Small intestine (tissue), 16 donors: Measurements from ENCODE around the gene PVR. TPM values are rescaled to one million over a fixed set of nuclear protein-coding genes. Genes with fewer than 3 reads are reported as not detected.

Experiments
- DNase-seq, 2 donors: peaks; one replicate each; pipeline versions ENCODE4 v3.0.0 to v3.0.0-alpha.2; 2013
- FAIRE-seq: peaks from 2 replicates; lab custom pipeline; 2012; peaks lifted over from hg19 to GRCh38; lab: Jason Lieb, UNC
- H3K27ac ChIP-seq, 3 donors: one replicate each; pipeline ENCODE4 v1.5.1; 2013; ENCODE audit warnings: low read length in 2 of 3, mild to moderate bottlenecking in 2 of 3, control low read depth in 1 of 3, inconsistent platforms in 1 of 3, low read depth in 1 of 3, moderate library complexity in 1 of 3
- H3K27me3 ChIP-seq, 3 donors: one replicate each; pipeline ENCODE4 v1.6.1; 2013; ENCODE audit warnings: low read length in 3 of 3, inconsistent platforms in 1 of 3; ENCODE audit not compliant: control insufficient read depth in 3 of 3, insufficient read depth in 3 of 3
- H3K36me3 ChIP-seq, 3 donors: one replicate each; pipeline ENCODE4 v1.6.1; 2013; ENCODE audit warnings: low read length in 3 of 3, inconsistent platforms in 1 of 3, low read depth in 1 of 3, mild to moderate bottlenecking in 1 of 3, moderate library complexity in 1 of 3; ENCODE audit not compliant: control insufficient read depth in 3 of 3, insufficient read depth in 2 of 3
- H3K4me1 ChIP-seq, 3 donors: one replicate each; pipeline ENCODE4 v1.6.1; 2013; ENCODE audit warnings: low read length in 2 of 3, inconsistent platforms in 1 of 3, low read depth in 1 of 3, mild to moderate bottlenecking in 1 of 3, moderate library complexity in 1 of 3; ENCODE audit not compliant: control insufficient read depth in 3 of 3, insufficient read depth in 2 of 3
- H3K4me3 ChIP-seq, 3 donors: one replicate each; pipeline ENCODE4 v1.5.1; 2013; ENCODE audit warnings: low read length in 3 of 3, control low read depth in 1 of 3, inconsistent platforms in 1 of 3, low read depth in 1 of 3, mild to moderate bottlenecking in 1 of 3, moderate library complexity in 1 of 3
- H3K9me3 ChIP-seq, 2 donors: one replicate each; pipeline ENCODE4 v1.6.1; 2013; ENCODE audit warnings: low read depth in 1 of 2, low read length in 1 of 2; ENCODE audit not compliant: control insufficient read depth in 2 of 2, insufficient read depth in 1 of 2
- WGBS, 3 donors: extraction: QIAGEN DNeasy Blood & Tissue Kit; methylation state at CpG; one replicate each; pipeline ENCODE4 v1.1.7; 2013; 5-methylcytosine and 5-hydroxymethylcytosine counted together
- long read RNA-seq, 10 donors: transcript quantifications; one replicate each; lab custom pipeline, GENCODE V29; 2026
- polyA plus RNA-seq, 4 donors: library from polyadenylated mRNA; stranded (reverse) in 3 of 4; unstranded in 1 of 4; fragments of 200-250 nt in 3 of 4; fragments of 120-200 nt in 1 of 4; gene quantifications; one replicate each; pipeline versions ENCODE4 v1.2.1 to v1.2.3, GENCODE V29; 2013
- donor health status: healthy with polysubstance abuse.
- donor health status: control.
- donor health status: control.
- donor health status: Bipolar disorder and iron deficiency.
- donor health status: healthy.

Gene PVR, protein sequence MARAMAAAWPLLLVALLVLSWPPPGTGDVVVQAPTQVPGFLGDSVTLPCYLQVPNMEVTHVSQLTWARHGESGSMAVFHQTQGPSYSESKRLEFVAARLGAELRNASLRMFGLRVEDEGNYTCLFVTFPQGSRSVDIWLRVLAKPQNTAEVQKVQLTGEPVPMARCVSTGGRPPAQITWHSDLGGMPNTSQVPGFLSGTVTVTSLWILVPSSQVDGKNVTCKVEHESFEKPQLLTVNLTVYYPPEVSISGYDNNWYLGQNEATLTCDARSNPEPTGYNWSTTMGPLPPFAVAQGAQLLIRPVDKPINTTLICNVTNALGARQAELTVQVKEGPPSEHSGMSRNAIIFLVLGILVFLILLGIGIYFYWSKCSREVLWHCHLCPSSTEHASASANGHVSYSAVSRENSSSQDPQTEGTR
- polyA plus RNA-seq, result 10 to 100 TPM; 19.9 to 96.6 (median 24.1) TPM
- long read RNA-seq, donor 1, transcript PVR-205 (8 exons, 3,325 nt), result major isoform, 14 of 30 reads
- long read RNA-seq, donor 1, partial matches to known transcripts, result 13 of 30 reads
- long read RNA-seq, donor 1, other reads (novel, unspliced or antisense), result 0 of 30 reads
- long read RNA-seq, donor 2, partial matches to known transcripts, result 0 of 5 reads
- long read RNA-seq, donor 2, other reads (novel, unspliced or antisense), result 0 of 5 reads
- long read RNA-seq, donor 3, partial matches to known transcripts, result 0 of 2 reads
- long read RNA-seq, donor 3, other reads (novel, unspliced or antisense), result 0 of 2 reads
- long read RNA-seq, donor 4, partial matches to known transcripts, result 0 of 1 reads
- long read RNA-seq, donor 4, other reads (novel, unspliced or antisense), result 0 of 1 reads
- long read RNA-seq, donor 5, result 0 reads
- long read RNA-seq, donor 6, transcript PVR-205 (8 exons, 3,325 nt), result major isoform, 10 of 43 reads
- long read RNA-seq, donor 6, partial matches to known transcripts, result 31 of 43 reads
- long read RNA-seq, donor 6, other reads (novel, unspliced or antisense), result 0 of 43 reads
- long read RNA-seq, donor 7, partial matches to known transcripts, result 0 of 3 reads
- long read RNA-seq, donor 7, other reads (novel, unspliced or antisense), result 0 of 3 reads
- long read RNA-seq, donor 8, result 0 reads
- long read RNA-seq, donor 9, partial matches to known transcripts, result 6 of 7 reads
- long read RNA-seq, donor 9, other reads (novel, unspliced or antisense), result 0 of 7 reads
- long read RNA-seq, donor 10, partial matches to known transcripts, result 0 of 9 reads
- long read RNA-seq, donor 10, other reads (novel, unspliced or antisense), result 0 of 9 reads

DNA sequence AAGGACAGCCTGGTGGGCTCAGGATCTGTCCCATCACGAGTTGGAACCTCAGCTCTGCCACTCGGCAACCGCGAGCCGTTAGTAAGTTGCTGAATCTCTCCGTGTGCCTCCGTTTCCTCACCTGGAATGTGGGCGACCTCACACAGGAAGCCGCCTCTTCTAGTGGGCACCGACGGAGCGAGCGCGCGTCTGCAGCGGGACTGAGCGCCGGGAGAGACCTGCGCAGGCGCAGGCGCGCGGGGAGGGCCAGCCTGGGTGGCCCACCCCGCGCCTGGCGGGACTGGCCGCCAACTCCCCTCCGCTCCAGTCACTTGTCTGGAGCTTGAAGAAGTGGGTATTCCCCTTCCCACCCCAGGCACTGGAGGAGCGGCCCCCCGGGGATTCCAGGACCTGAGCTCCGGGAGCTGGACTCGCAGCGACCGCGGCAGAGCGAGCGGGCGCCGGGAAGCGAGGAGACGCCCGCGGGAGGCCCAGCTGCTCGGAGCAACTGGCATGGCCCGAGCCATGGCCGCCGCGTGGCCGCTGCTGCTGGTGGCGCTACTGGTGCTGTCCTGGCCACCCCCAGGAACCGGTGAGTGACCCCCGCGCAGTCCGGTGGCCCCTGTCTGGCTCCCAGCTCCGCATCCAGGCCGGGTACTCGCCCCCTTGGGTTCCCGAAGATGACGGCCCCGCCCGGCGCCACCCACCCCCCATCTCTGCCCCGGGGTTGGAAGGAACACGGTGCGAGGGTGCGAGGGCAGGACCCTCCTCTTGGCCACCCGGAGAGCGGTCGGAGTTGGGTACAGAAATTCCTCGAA lies at the start of gene PVR:
Gene PVR (plus strand): TSS at position 306 of the 797 bp plus-strand sequence. CDS start 187 bp downstream, at position 493.
- DNase-seq (peak; percentile 78 to 92), FAIRE-seq (no peak)
- Histone ChIP-seq H3K36me3 (peaks cover 0 to 30% (median 0%) of the 10 kb centered on the region in 3 donors), H3K4me3 (peak within 1 kb of the TSS; percentile 75 to 94 (median 88)), H3K4me1 (peaks cover 0 to 52% (median 0%) of the 10 kb centered on the region in 3 donors), H3K27ac (peak within 1 kb of the TSS; percentile 73 to 97 (median 88)), H3K27me3 (no peaks in the 10 kb centered on the region), H3K9me3 (no peaks in the 10 kb centered on the region)
- 1% methylated on average over 61 to 70 of the region's 70 CpGs for WGBS, 3 donors

DNA sequence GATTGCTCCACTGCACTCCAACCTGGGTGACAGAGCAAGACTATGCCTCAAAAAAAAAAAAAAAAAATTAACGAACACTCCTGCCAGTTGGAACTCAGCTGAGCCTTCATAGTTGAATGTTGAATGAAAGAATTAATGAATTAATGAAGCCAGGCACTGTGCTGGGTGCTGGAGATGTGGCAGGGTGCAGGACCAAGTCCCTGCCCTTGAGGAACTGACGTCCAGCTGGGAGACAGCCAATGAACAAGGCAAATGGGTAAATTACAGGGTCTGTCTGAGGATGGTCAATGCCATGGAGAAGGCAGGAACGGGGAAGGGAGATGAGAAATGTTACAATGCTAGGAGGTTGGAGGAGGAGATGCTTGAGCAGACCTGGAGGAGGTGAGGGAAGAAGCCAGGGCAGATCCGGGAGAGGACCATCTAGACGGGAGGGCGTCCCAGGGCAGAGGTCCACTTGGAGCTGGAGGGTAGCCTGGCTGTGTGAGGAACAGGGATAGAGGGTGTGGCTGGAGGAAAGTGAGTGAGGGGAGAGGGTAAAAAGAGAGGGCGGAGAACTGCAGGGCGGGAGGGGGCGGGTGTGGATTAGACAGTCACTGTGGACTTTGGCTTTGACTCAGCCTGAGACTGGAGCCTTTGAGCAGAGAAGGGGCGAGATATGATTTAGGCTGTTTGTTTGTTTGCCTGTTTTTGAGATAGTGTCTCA lies 47.1 kb upstream of the PVR start:
- Histone ChIP-seq H3K9me3 (peaks cover 0 to 14% of the 10 kb centered on the region in 2 donors), H3K36me3 (no peaks in the 10 kb centered on the region), H3K4me1 (peaks cover 0 to 67% (median 12%) of the 10 kb centered on the region in 3 donors), H3K27ac (peak overlapping the region; percentile 62 to 87 (median 85)), H3K4me3 (no peak overlapping the region), H3K27me3 (no peaks in the 10 kb centered on the region)
- peak; percentile 92 to 95 for DNase-seq
- FAIRE-seq, result no peak
- WGBS, 3 donors, result 22 to 61% (median 26%) methylated on average over 10 of the region's 10 CpGs

DNA sequence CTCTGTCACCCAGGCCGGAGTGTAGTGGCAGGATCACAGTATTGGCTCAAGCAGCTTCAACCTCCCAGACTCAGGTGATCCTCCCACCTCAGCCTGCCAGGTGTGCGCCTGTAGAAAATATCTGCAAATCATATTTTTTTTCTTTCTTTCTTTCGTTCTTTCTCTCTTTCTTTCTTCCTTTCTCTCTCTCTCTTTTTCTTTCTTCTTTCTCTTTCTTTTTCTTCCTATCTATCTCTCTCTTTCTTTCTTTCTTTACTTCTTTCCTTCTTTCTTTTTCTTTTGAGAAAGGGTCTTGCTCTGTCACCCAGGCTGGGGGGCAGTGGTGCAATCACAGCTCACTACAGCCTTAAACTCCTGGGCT lies 46.6 kb upstream of the PVR start:
- 20 to 64% (median 36%) methylated on average over 3 of the region's 3 CpGs for WGBS, 3 donors
- no peaks in the 10 kb centered on the region for H3K36me3 ChIP-seq
- H3K27me3 ChIP-seq, result no peaks in the 10 kb centered on the region
- no peak for DNase-seq
- H3K4me3 ChIP-seq, result no peak overlapping the region
- FAIRE-seq, result no peak
- H3K9me3 ChIP-seq, result peaks cover 0 to 12% of the 10 kb centered on the region in 2 donors
- peaks cover 0 to 66% (median 8%) of the 10 kb centered on the region in 3 donors for H3K4me1 ChIP-seq
- peak overlapping the region; percentile 51 to 87 (median 85) for H3K27ac ChIP-seq

DNA sequence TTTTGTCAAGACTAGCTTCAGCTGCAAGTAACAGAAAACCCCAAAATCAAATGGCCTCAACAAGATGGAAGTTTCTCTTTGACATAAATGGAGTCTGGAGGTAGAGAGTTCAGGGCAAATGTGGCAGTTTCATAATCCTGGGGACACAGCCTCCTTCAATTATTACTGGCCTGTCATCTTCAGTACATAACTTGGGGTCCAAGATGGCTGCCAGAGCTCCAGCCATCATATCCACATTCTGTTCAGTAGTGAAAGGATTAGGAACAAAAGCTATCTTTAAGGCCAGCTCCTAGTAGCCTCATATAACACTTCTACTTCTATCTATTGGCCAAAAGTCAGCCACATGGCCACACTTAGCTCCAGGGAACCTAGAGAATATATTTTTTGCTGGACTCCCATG lies 45.4 kb upstream of the PVR start:
- Histone ChIP-seq H3K27me3 (no peaks in the 10 kb centered on the region), H3K9me3 (peaks cover 0 to 9% of the 10 kb centered on the region in 2 donors), H3K4me3 (no peak overlapping the region), H3K4me1 (peaks cover 0 to 69% (median 8%) of the 10 kb centered on the region in 3 donors), H3K36me3 (no peaks in the 10 kb centered on the region), H3K27ac (peak overlapping the region; percentile 84 to 96 (median 87))
- no peak for DNase-seq
- FAIRE-seq, result no peak

DNA sequence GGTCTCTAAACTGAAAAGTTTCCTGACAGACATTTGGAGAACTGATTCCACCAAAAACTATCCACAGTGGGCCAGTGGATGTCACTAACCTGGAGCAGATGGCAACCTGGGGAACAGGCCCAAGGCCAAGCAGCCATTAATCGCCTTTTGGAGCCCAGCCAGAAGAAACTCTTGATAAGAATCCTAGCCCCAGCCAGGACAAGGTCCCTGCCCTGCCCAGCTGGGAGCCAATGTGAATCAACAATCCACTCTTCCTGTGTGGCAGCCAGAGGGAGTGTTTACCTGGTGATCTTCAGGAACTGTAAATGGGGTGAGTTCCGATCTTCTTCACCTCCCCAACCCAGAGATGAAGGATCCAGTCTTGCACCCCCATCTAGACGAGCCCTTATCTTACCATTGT lies 44.8 kb upstream of the PVR start:
- FAIRE-seq (no peak), DNase-seq (peak; percentile 82 to 98)
- Histone ChIP-seq H3K36me3 (no peaks in the 10 kb centered on the region), H3K4me1 (peaks cover 0 to 69% (median 8%) of the 10 kb centered on the region in 3 donors), H3K27ac (peak overlapping the region; percentile 84 to 96 (median 87)), H3K9me3 (peaks cover 0 to 9% of the 10 kb centered on the region in 2 donors), H3K4me3 (no peak overlapping the region), H3K27me3 (no peaks in the 10 kb centered on the region)
- WGBS, 3 donors, result 19 to 56% (median 19%) methylated on average over 3 of the region's 3 CpGs

DNA sequence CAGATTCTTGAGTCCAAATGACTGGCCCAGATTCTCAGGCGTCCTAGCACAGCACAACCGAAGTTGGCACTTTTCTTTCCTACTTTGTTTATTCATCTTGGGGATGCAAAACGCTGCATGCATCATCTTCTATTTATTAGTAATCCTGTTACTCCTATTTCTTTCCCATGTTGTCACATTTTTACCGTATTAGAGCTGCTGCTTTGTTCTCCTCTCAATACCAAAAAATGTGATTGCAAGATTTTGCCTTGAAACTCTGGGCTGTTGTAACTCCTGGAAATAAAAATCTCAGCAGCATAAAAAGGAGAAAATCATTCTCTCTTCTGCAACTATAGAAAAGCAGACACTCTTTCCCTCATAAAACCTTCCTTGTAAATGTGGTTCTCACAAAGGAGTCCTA lies 43.2 kb upstream of the PVR start:
- WGBS, 3 donors, result 72 to 84% (median 83%) methylated on average over 4 of the region's 4 CpGs
- H3K4me3 ChIP-seq, result no peak overlapping the region
- FAIRE-seq (no peak), DNase-seq (no peak)
- H3K9me3 ChIP-seq, result peaks cover 0 to 9% of the 10 kb centered on the region in 2 donors
- peaks cover 0 to 77% (median 8%) of the 10 kb centered on the region in 3 donors for H3K4me1 ChIP-seq
- H3K36me3 ChIP-seq, result no peaks in the 10 kb centered on the region
- no peaks in the 10 kb centered on the region for H3K27me3 ChIP-seq
- no peak overlapping the region for H3K27ac ChIP-seq

DNA sequence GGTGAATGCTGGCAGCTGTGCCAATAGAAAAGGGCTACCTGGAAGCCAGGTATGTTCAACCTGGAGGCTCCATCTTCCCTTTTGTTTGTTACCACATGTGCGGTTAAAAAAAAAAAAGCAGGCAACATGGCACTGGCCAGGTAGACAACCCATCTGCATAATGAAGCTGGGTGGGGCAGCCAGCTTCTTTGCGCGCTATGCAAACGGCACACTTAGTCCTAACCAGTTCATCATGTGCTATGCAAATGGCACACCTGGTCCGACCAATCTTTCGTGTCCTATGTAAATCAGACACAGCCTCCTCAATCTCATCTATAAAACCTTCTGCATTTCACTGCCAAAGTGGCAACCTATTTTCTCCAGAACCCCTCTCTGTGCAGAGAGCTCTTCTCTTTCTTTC lies 41.6 kb upstream of the PVR start:
- H3K4me3 ChIP-seq, result no peak overlapping the region
- H3K27me3 ChIP-seq, result no peaks in the 10 kb centered on the region
- 21 to 64% (median 44%) methylated on average over 6 of the region's 6 CpGs for WGBS, 3 donors
- no peak for FAIRE-seq
- H3K4me1 ChIP-seq, result peaks cover 0 to 68% (median 8%) of the 10 kb centered on the region in 3 donors
- peak overlapping the region; percentile 22 to 69 (median 67) for H3K27ac ChIP-seq
- no peaks in the 10 kb centered on the region for H3K36me3 ChIP-seq
- peaks cover 0 to 9% of the 10 kb centered on the region in 2 donors for H3K9me3 ChIP-seq
- peak; percentile 88 to 97 for DNase-seq
